HG03354 (cell line): ENCODE measurements around the gene EXOC3.

ENCODE experiments used
- ATAC-seq: cut with Tn5 transposase; IDR thresholded peaks from one replicate; pipeline ENCODE4 v1.9.1; 2021; ENCODE audit warnings: mild to moderate bottlenecking; ENCODE audit not compliant: unreplicated experiment, poor library complexity, severe bottlenecking

EXOC3 gene

GRCh38 chr5:436641-436975, 6.4 kb upstream of the EXOC3 start:
- ATAC-seq: no peak

GRCh38 chr5:437281-437771, 5.7 kb upstream of the EXOC3 start:
- no peak for ATAC-seq

GRCh38 chr5:438481-438981, 4.4 kb upstream of the EXOC3 start:
- no peak for ATAC-seq

GRCh38 chr5:439181-439580, 3.8 kb upstream of the EXOC3 start:
- ATAC-seq: no peak

GRCh38 chr5:439636-440035, 3.3 kb upstream of the EXOC3 start:
- ATAC-seq: no peak

GRCh38 chr5:440401-441201, 2.4 kb upstream of the EXOC3 start:
- ATAC-seq: no peak

GRCh38 chr5:441996-442334, 1.0 kb upstream of the EXOC3 start:
- no peak for ATAC-seq

GRCh38 chr5:443239-444151, 519 bp downstream of the EXOC3 start:
- ATAC-seq: peak; percentile 25

GRCh38 chr5:444226-444625, 1.2 kb downstream of the EXOC3 start:
- no peak for ATAC-seq

- no peak for ATAC-seq
These were observed 2.6 kb downstream of the EXOC3 start for GRCh38 chr5:445591-445990.

GRCh38 chr5:446066-446882, 3.3 kb downstream of the EXOC3 start:
- no peak for ATAC-seq

- ATAC-seq: no peak
These were observed 3.9 kb downstream of the EXOC3 start for GRCh38 chr5:446883-447263.

- ATAC-seq: no peak
These were observed 4.5 kb downstream of the EXOC3 start for GRCh38 chr5:447501-447900.

GRCh38 chr5:448061-448765, 5.2 kb downstream of the EXOC3 start:
- no peak for ATAC-seq

GRCh38 chr5:448766-449090, 5.8 kb downstream of the EXOC3 start:
- ATAC-seq: no peak

- ATAC-seq: no peak
These were observed 6.2 kb downstream of the EXOC3 start for GRCh38 chr5:449151-449550.

GRCh38 chr5:451587-452458, 8.8 kb downstream of the EXOC3 start:
- ATAC-seq: no peak

- ATAC-seq: no peak
These were observed 10.2 kb downstream of the EXOC3 start for GRCh38 chr5:452978-453710.
